HEK293 (cell line): ENCODE data around the gene PLEKHA3.

Source experiments
- FEZF1 ChIP-seq: fragments of 450-650 bp; formaldehyde crosslinking; IDR thresholded peaks from 2 replicates; pipeline ENCODE4 v1.5.1; 2016; ENCODE audit warnings: missing biosample characterization, missing genetic modification characterization
- GLIS2 ChIP-seq: fragments of 450-650 bp; formaldehyde crosslinking; IDR thresholded peaks from 2 replicates; pipeline ENCODE4 v1.5.1; 2016; ENCODE audit warnings: missing biosample characterization, missing genetic modification characterization
- KLF1 ChIP-seq: fragments of 450-650 bp; formaldehyde crosslinking; IDR thresholded peaks from 2 replicates; pipeline ENCODE4 v1.5.1; 2016; ENCODE audit warnings: missing biosample characterization, missing genetic modification characterization
- KLF10 ChIP-seq: fragments of 450-650 bp; IDR thresholded peaks from 2 replicates; pipeline ENCODE4 v1.5.1; 2018; ENCODE audit warnings: missing biosample characterization, mild to moderate bottlenecking, missing genetic modification characterization
- KLF16 ChIP-seq: fragments of 450-650 bp; formaldehyde crosslinking; IDR thresholded peaks from 2 replicates; pipeline ENCODE4 v1.5.1; 2017; ENCODE audit warnings: missing biosample characterization, missing genetic modification characterization
- KLF8 ChIP-seq: fragments of 450-650 bp; formaldehyde crosslinking; IDR thresholded peaks from 2 replicates; pipeline ENCODE4 v1.5.1; 2016; ENCODE audit warnings: missing biosample characterization, missing genetic modification characterization
- KLF9 ChIP-seq: fragments of 450-650 bp; formaldehyde crosslinking; IDR thresholded peaks from 2 replicates; pipeline ENCODE4 v1.5.1; 2016; ENCODE audit warnings: missing biosample characterization, missing genetic modification characterization, low read depth
- SP3 ChIP-seq: fragments of 450-650 bp; formaldehyde crosslinking; IDR thresholded peaks from 2 replicates; pipeline ENCODE4 v1.5.1; 2016; ENCODE audit warnings: missing biosample characterization, missing genetic modification characterization
- ZBTB1 ChIP-seq: fragments of 450-650 bp; formaldehyde crosslinking; IDR thresholded peaks from 2 replicates; pipeline ENCODE4 v1.5.1; 2016; ENCODE audit warnings: missing biosample characterization, missing genetic modification characterization
- ZBTB10 ChIP-seq: fragments of 450-650 bp; formaldehyde crosslinking; IDR thresholded peaks from 2 replicates; pipeline ENCODE4 v1.5.1; 2016; ENCODE audit warnings: missing biosample characterization, missing genetic modification characterization
- ZBTB21 ChIP-seq: fragments of 450-650 bp; formaldehyde crosslinking; IDR thresholded peaks from 2 replicates; pipeline ENCODE4 v1.5.1; 2017; ENCODE audit warnings: missing biosample characterization, missing genetic modification characterization
- ZBTB26 ChIP-seq: fragments of 450-650 bp; formaldehyde crosslinking; optimal IDR thresholded peaks from 2 replicates; pipeline ENCODE3; 2016; ENCODE audit warnings: missing biosample characterization, mild to moderate bottlenecking, missing genetic modification characterization
- ZBTB48 ChIP-seq: fragments of 450-650 bp; formaldehyde crosslinking; IDR thresholded peaks from 2 replicates; pipeline ENCODE4 v1.5.1; 2016; ENCODE audit warnings: missing biosample characterization, missing genetic modification characterization
- ZBTB6 ChIP-seq: fragments of 450-650 bp; formaldehyde crosslinking; IDR thresholded peaks from 2 replicates; pipeline ENCODE4 v1.5.1; 2017; ENCODE audit warnings: missing biosample characterization, missing genetic modification characterization
- ZFHX2 ChIP-seq: fragments of 450-650 bp; formaldehyde crosslinking; conservative IDR thresholded peaks from 2 replicates; pipeline ENCODE4 v1.5.1; 2016; ENCODE audit warnings: missing biosample characterization, missing genetic modification characterization
- ZFP37 ChIP-seq: fragments of 450-650 bp; formaldehyde crosslinking; IDR thresholded peaks from 2 replicates; pipeline ENCODE4 v1.5.1; 2016; ENCODE audit warnings: missing biosample characterization, missing genetic modification characterization
- ZNF19 ChIP-seq: fragments of 450-650 bp; formaldehyde crosslinking; IDR thresholded peaks from 2 replicates; pipeline ENCODE4; 2016; ENCODE audit warnings: missing biosample characterization, missing genetic modification characterization, low read depth
- ZNF2 ChIP-seq: fragments of 450-650 bp; formaldehyde crosslinking; IDR thresholded peaks from 2 replicates; pipeline ENCODE4 v1.5.1; 2016; ENCODE audit warnings: missing biosample characterization, missing genetic modification characterization
- ZNF211 ChIP-seq: fragments of 450-650 bp; formaldehyde crosslinking; IDR thresholded peaks from 2 replicates; pipeline ENCODE4 v1.5.1; 2016; ENCODE audit warnings: low read depth, missing biosample characterization, missing genetic modification characterization
- ZNF248 ChIP-seq: fragments of 450-650 bp; formaldehyde crosslinking; IDR thresholded peaks from 2 replicates; pipeline ENCODE4 v1.5.1; 2017; ENCODE audit warnings: missing biosample characterization, missing genetic modification characterization
- ZNF26 ChIP-seq: fragments of 450-650 bp; formaldehyde crosslinking; IDR thresholded peaks from 2 replicates; pipeline ENCODE4 v1.5.1; 2016; ENCODE audit warnings: missing biosample characterization, missing genetic modification characterization
- ZNF354C ChIP-seq: fragments of 450-650 bp; formaldehyde crosslinking; IDR thresholded peaks from 2 replicates; pipeline ENCODE4 v1.5.1; 2016; ENCODE audit warnings: missing biosample characterization, missing genetic modification characterization, low read depth, borderline replicate concordance
- ZNF398 ChIP-seq: fragments of 450-650 bp; formaldehyde crosslinking; IDR thresholded peaks from 2 replicates; pipeline ENCODE4 v1.5.1; 2017; ENCODE audit warnings: missing biosample characterization, missing genetic modification characterization
- ZNF501 ChIP-seq: fragments of 450-650 bp; formaldehyde crosslinking; IDR thresholded peaks from 2 replicates; pipeline ENCODE4 v1.5.1; 2016; ENCODE audit warnings: missing biosample characterization, missing genetic modification characterization
- ZNF558 ChIP-seq: fragments of 450-650 bp; formaldehyde crosslinking; IDR thresholded peaks from 2 replicates; pipeline ENCODE4 v1.5.1; 2016; ENCODE audit warnings: missing biosample characterization, missing genetic modification characterization
- ZNF660 ChIP-seq: fragments of 450-650 bp; IDR thresholded peaks from 2 replicates; pipeline ENCODE4 v1.5.1; 2018; ENCODE audit warnings: missing biosample characterization, mild to moderate bottlenecking, missing genetic modification characterization
- ZNF670 ChIP-seq: fragments of 450-650 bp; formaldehyde crosslinking; IDR thresholded peaks from 2 replicates; pipeline ENCODE4 v1.5.1; 2016; ENCODE audit warnings: missing biosample characterization, missing genetic modification characterization, low read depth
- ZNF791 ChIP-seq: fragments of 450-650 bp; formaldehyde crosslinking; IDR thresholded peaks from 2 replicates; pipeline ENCODE4 v1.5.1; 2016; ENCODE audit warnings: missing biosample characterization, missing genetic modification characterization
- ZNF843 ChIP-seq: fragments of 450-650 bp; formaldehyde crosslinking; IDR thresholded peaks from 2 replicates; pipeline ENCODE4 v1.5.1; 2016; ENCODE audit warnings: missing biosample characterization, missing genetic modification characterization
- TF ChIP-seq, protein P1 (sequence below): fragments of 450-650 bp; formaldehyde crosslinking; IDR thresholded peaks from 2 replicates; pipeline ENCODE4 v1.5.1; 2016; ENCODE audit warnings: missing biosample characterization, missing genetic modification characterization

Gene PLEKHA3

GRCh38 chr2:178478439-178479274 is 1.6 kb upstream of the PLEKHA3 start, which contains the start of gene FKBP7 (continued):
- no peak for TF ChIP-seq ZBTB6
- TF ChIP-seq ZBTB1 (tag by site-specific recombination) = no peak
- no peak for TF ChIP-seq ZNF791 (tag by site-specific recombination)
- TF ChIP-seq ZBTB48 (tag by site-specific recombination) = peak; percentile 86; the same call in 1 of the 2 replicates
- TF ChIP-seq ZNF670 (tag by site-specific recombination) = no peak
- peak; percentile 46; the same call in 1 of the 2 replicates for TF ChIP-seq ZNF660 (tag by site-specific recombination)
- TF ChIP-seq, protein P1, sequence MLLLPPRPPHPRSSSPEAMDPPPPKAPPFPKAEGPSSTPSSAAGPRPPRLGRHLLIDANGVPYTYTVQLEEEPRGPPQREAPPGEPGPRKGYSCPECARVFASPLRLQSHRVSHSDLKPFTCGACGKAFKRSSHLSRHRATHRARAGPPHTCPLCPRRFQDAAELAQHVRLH (tag by site-specific recombination) = no peak
- no peak for TF ChIP-seq ZNF26 (tag by site-specific recombination)
- TF ChIP-seq ZFHX2 (tag by site-specific recombination) = no peak
- TF ChIP-seq ZNF19 (tag by site-specific recombination) = no peak
- TF ChIP-seq ZNF2 (tag by site-specific recombination) = peak; percentile 45; the same call in 1 of the 2 replicates
- TF ChIP-seq ZNF354C (tag by site-specific recombination) = no peak
- no peak for TF ChIP-seq ZNF248 (tag by site-specific recombination)
- TF ChIP-seq ZBTB26 = peak; percentile 50
- peak; percentile 50; the same call in 1 of the 2 replicates for TF ChIP-seq ZFP37
- TF ChIP-seq ZBTB10 (tag by site-specific recombination) = no peak
- 0 out of 2 replicates have a peak, but pooled peaks have one; percentile 48 for TF ChIP-seq ZNF843 (tag by site-specific recombination)
- TF ChIP-seq KLF10 (tag by site-specific recombination) = 0 out of 2 replicates have a peak, but pooled peaks have one; percentile 22
- TF ChIP-seq KLF16 (tag by site-specific recombination) = 0 out of 2 replicates have a peak, but pooled peaks have one; percentile 24
- no peak for TF ChIP-seq ZNF398 (tag by site-specific recombination)
- TF ChIP-seq ZNF501 (tag by site-specific recombination) = no peak; the same call in 1 of the 2 replicates
- peak; percentile 59 for TF ChIP-seq KLF8 (tag by site-specific recombination)
- no peak for TF ChIP-seq ZNF211 (tag by site-specific recombination)
- peak; percentile 70 for TF ChIP-seq KLF1 (tag by site-specific recombination)
- no peak for TF ChIP-seq ZNF558 (tag by site-specific recombination)
- TF ChIP-seq FEZF1 (tag by site-specific recombination) = peak; percentile 75
- TF ChIP-seq ZBTB21 = peak; percentile 81
- peak; percentile 68 for TF ChIP-seq SP3
- TF ChIP-seq GLIS2 (tag by site-specific recombination) = peak; percentile 74
- TF ChIP-seq KLF9 (tag by site-specific recombination) = peak; percentile 54; the same call in 1 of the 2 replicates
